Epidermal melanocyte (primary cell): ENCODE measurements around the gene DLG4.

Experiments
- DNase-seq: peaks from one replicate; pipeline ENCODE4 v3.0.0; 2011; ENCODE audit warnings: low spot score; ENCODE audit not compliant: insufficient read length

Gene DLG4

GRCh38 chr17:7215652-7216180 is 3.9 kb downstream of the DLG4 start:
- no peak for DNase-seq

DNA sequence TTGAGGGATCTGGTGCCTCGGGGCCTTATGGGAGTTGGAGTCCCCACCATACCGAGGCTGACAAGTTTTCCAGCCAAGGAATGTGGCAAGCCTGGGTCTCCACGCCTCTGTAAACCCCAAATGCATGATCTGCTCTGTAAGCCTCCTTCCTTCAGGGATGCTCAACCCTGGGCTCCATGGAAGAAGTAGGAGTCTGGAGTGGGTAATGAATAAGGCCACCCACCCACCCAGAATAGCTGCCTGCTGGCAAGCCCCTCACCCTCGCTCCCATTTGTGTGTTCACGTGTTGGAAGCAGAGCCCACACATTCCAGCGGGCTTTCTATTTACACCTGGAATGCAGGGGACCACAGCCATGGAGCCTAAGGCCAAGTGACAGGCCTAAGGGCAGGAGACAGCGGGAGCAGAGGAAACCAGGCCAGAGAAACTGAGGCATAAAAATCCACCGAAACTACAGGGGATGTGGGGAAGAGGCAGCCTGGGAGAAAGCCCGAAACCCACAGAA is 4.4 kb downstream of the DLG4 start:
- DNase-seq = peak; percentile 97

- DNase-seq = peak; percentile 99
These were observed 5.1 kb downstream of the DLG4 start for GRCh38 chr17:7214300-7215135.

GRCh38 chr17:7213895-7214299 is 5.7 kb downstream of the DLG4 start:
- DNase-seq = peak; percentile 71

- no peak for DNase-seq
These were observed 8.0 kb downstream of the DLG4 start for GRCh38 chr17:7211491-7212273.

DNA sequence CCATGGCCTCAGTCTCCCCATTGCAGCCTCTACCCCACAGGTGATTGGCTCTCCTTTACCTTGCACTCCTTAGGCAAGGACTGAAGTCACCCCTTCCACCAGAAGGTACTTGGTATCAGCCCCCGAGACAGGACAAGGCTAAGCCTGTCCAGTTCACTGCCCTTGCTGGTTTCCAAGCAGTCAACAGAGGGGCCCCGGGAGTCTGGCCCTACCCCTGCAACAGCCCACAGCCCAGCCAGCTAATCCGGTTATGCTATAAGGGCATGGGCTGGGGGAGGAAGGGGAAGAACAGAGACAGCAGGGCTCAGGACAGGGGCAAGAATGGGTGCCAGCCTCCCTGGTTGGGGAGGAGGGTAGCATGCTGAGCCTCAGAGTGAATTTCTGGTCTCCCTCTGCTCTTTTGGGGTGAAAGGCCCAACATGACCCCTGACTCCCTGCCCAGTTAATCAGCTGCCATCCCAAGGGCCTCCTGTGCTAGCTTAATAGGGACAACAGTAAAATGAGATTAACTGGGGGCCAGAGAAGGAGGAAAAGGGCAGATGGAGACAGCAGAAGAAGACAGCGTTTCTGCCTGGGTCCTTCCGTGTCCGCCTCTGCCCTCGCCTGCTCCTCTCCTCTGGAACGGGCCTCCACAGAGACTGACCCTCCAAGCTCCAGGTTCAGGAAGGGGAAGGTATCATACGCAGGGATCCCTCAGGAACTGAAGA is 10.7 kb downstream of the DLG4 start:
- no peak for DNase-seq

DNA sequence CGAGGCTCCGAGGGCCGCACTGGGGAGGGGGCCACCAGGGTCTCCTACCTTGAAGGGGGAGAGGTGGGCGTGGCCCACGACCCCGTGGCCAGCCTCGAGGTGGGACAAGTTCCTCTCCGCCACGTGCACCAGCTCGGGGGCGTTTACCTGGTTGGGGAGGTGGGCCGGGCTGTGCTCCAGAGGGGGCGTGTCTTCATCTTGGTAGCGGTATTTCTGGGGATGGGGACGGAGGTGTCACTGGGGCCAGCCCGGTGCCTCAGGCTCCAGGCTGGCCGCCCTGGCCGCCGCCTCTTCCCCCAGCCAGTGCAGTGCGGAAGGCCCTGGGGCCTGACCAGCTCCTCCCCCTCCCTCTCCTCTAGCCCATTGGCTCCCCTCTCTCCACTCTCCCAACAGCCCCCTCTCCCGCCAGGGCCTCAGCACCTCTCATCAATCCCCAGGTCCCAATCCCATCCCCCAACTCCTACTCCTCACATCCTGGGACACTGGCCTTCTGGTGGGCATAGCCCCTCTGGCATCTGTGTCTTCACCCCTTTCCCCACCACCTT is 11.5 kb downstream of the DLG4 start:
- no peak for DNase-seq

- no peak for DNase-seq
These were observed 12.3 kb downstream of the DLG4 start for GRCh38 chr17:7207120-7208001.

DNA sequence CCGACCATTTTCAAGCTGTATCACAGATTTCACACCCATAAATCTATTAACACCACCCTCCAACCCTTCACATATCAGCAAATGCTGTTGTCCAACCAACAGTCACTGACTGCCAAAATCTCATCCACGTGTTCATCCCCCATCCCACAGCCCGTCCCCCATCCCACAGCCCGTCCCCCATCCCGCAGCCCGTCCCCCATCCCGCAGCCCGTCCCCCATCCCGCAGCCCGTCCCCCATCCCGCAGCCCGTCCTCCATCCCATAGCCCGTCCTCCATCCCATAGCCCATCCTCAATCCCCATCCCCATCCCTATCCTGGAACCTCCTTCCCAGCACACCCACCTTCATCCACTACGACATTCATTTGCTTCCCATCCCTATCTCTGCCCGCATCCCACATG is 14.1 kb downstream of the DLG4 start:
- no peak for DNase-seq

GRCh38 chr17:7204828-7205461 is 14.7 kb downstream of the DLG4 start:
- DNase-seq = peak; percentile 96

- no peak for DNase-seq
These were observed 15.3 kb downstream of the DLG4 start for GRCh38 chr17:7204336-7204735.

- DNase-seq = no peak
These were observed 16.2 kb downstream of the DLG4 start for GRCh38 chr17:7203391-7203790.

DNA sequence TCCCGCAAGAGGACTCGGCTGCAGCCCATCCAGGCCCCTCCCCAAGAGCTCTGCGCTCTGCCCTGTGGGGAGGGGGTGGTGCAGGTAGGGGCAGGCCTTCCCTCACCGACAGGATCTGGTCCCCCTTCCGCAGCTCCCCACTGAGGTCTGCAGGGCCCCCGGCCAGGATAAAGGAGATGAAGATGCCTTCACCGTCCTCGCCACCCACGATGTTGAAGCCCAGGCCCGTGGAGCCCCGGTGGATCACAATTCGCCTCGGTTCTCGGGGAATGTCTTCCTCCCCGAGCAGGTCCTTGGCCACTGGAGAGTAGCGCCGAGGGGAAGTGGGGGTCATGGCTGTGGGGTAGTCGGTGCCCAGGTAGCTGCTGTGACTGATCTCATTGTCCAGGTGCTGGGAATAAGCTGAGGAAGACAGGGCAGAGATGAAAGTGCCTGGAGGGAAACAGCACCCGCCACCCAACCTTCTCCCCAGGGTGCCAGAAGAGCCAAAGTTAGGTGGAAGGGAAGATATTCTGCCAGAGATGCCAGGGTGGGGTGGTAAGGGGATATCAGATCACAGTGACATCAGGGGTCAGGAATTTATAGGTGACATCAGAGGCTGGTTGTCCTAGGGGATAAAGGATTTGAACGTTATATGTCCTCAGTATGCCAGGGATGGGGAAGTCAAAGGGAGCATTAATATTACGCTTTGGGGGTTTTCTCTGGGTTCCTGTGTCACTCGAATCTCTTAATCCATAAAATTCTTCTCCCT is 22.8 kb downstream of the DLG4 start:
- no peak for DNase-seq

GRCh38 chr17:7195971-7196370 is 23.7 kb downstream of the DLG4 start:
- DNase-seq = no peak

DNA sequence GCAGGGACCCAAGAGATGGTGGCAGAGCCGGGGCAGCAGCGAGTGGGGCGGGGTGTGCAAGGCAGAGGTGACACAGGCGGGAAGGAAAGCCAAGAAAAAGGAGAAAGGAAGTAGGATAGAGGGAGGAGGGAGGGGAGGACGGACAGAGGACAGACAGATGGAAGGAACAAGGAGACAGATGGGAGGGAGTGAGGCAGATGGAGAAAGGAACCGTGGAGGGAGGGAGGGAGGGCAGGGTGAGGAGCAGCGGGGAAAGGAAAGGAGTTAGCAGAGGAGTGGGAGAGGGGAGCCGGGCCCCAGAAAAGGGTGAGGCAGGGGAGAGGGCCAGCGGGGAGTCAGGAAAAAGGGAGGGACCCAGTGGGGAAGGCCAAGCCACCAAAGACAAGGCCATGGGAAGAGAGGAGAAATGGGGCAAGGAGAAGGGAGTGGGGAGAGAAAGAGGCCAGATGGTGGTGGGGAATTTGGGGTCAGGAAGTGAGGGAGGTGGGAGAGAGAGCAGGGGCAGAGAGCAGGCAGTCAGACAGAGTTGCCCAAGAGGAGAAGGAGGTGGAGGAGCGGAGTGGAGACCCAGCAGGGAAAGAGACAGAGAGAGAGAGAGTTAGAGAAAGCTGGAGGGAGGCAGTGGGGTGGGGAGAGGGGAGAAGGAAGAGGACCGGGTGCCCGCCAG is 27.2 kb downstream of the DLG4 start:
- DNase-seq = no peak

DNA sequence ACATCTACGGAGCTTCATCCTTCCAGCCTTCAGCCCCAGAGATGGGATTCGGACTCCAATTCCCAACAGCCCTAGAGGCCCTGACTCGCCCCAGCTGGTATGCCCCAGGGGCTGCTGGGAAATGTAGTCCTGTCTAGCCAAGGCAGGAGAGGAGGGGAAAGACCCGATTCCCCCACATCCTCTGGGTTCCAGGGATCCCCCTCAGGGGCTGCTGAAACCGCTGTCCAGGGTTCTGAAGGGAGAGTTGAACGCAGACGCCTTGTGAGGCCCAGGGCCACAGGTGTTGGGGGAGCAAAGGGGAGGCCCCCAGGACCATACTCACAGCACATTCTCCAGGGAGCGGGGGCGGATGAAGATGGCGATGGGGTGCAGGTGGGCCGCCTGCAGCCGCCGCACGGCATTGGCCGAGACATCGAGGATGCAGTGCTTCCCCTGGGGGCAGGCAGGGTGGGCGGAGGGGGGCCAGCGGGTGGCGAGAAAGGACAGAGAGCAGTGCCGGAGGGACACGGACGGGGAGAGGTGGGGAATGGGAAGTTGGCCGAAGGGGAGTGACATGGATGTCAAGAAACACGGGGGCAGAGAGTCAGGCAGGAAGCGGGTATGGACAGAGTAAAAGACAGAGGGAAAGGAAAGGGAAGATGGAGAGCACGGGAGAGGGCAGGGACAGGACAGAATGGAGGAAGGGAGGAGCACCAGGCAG is 27.9 kb downstream of the DLG4 start:
- peak; percentile 56 for DNase-seq

DNA sequence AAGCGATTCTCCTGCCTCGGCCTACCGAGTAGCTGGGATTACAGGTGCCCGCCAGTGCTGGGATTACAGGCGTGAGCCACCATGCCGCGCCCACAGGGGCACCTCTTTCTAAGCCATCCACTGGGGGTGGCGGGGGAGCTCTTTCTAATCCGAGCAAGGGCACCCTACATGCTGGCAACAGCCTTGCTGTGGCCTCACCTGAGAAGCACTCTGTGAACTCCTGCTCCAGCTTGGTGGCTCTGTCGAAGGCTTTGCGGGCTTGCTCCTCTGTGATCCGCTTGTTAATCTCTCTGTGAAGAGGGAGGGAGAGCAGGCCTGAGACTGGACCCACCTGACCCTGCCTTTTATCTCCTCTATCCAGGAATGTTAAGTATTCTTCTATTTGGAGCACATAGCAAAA is 28.6 kb downstream of the DLG4 start:
- DNase-seq = no peak
